ENCODE measurements around the gene SRRM2. TPM values are rescaled to one million over a fixed set of nuclear protein-coding genes. Genes with fewer than 3 reads are reported as not detected.

The SRRM2 gene
- total RNA-seq, 2 experiments from 2014 or later = 483 to 526 TPM

GRCh38 chr16:2745116-2745890, 7.1 kb upstream of the SRRM2 start:
- Mint-ChIP-seq H3K9me3 (no peaks in the 10 kb centered on the region), H3K36me3 (no peaks in the 10 kb centered on the region), H3K4me3 (no peak overlapping the region), H3K27me3 (no peaks in the 10 kb centered on the region), H3K4me1 (ENCODE audit: low read depth) (peaks cover 3% of the 10 kb centered on the region), H3K27ac (no peak overlapping the region)
- POLR2A ChIA-PET = no interaction called here
- CTCF ChIA-PET = no interaction called here
- intact Hi-C loops (cut with micrococcal nuclease) = no loop called here
- DNase-seq = no peak

GRCh38 chr16:2745961-2746360, 6.5 kb upstream of the SRRM2 start:
- ChIA-PET POLR2A (no interaction called here), CTCF (no interaction called here)
- intact Hi-C loops (cut with micrococcal nuclease) = no loop called here

GRCh38 chr16:2748757-2749455, 3.5 kb upstream of the SRRM2 start:
- no peak for DNase-seq
- no peaks in the 10 kb centered on the region for H3K27me3 Mint-ChIP-seq
- no peak overlapping the region for H3K27ac Mint-ChIP-seq
- CTCF ChIA-PET = no interaction called here
- no peaks in the 10 kb centered on the region for H3K9me3 Mint-ChIP-seq
- peaks cover 17% of the 10 kb centered on the region for H3K4me1 Mint-ChIP-seq (ENCODE audit: low read depth)
- POLR2A ChIA-PET = no interaction called here
- intact Hi-C loops (cut with micrococcal nuclease) = no loop called here
- H3K4me3 Mint-ChIP-seq = no peak overlapping the region
- H3K36me3 Mint-ChIP-seq = peaks cover 17% of the 10 kb centered on the region

More at GRCh38 chr16:2745961-2746360, 6.5 kb upstream of the SRRM2 start:
- Mint-ChIP-seq H3K27ac (no peak overlapping the region), H3K4me3 (no peak overlapping the region), H3K9me3 (no peaks in the 10 kb centered on the region), H3K4me1 (ENCODE audit: low read depth) (peaks cover 9% of the 10 kb centered on the region), H3K36me3 (peaks cover 4% of the 10 kb centered on the region), H3K27me3 (no peaks in the 10 kb centered on the region)
- DNase-seq = no peak

GRCh38 chr16:2749476-2749875, 3.0 kb upstream of the SRRM2 start:
- Mint-ChIP-seq H3K4me3 (no peak overlapping the region), H3K27ac (no peak overlapping the region), H3K27me3 (no peaks in the 10 kb centered on the region), H3K36me3 (peaks cover 22% of the 10 kb centered on the region), H3K9me3 (no peaks in the 10 kb centered on the region), H3K4me1 (ENCODE audit: low read depth) (peaks cover 23% of the 10 kb centered on the region)
- ChIA-PET CTCF (no interaction called here), POLR2A (no interaction called here)
- intact Hi-C loops (cut with micrococcal nuclease) = no loop called here
- DNase-seq = no peak

GRCh38 chr16:2749936-2750335, 2.5 kb upstream of the SRRM2 start:
- no peak overlapping the region for H3K27ac Mint-ChIP-seq
- H3K4me1 Mint-ChIP-seq (ENCODE audit: low read depth) = peaks cover 27% of the 10 kb centered on the region
- no peaks in the 10 kb centered on the region for H3K9me3 Mint-ChIP-seq
- ChIA-PET CTCF (no interaction called here), POLR2A (no interaction called here)
- intact Hi-C loops (cut with micrococcal nuclease) = no loop called here
- no peaks in the 10 kb centered on the region for H3K27me3 Mint-ChIP-seq
- H3K36me3 Mint-ChIP-seq = peaks cover 27% of the 10 kb centered on the region
- no peak for DNase-seq
- no peak overlapping the region for H3K4me3 Mint-ChIP-seq

GRCh38 chr16:2751577-2752034, 832 bp upstream of the SRRM2 start:
- peaks cover 42% of the 10 kb centered on the region for H3K4me1 Mint-ChIP-seq (ENCODE audit: low read depth)
- CTCF ChIA-PET = no interaction called here

GRCh38 chr16:2752850-2753732, 653 bp downstream of the SRRM2 start:
- peaks cover 48% of the 10 kb centered on the region for H3K4me1 Mint-ChIP-seq (ENCODE audit: low read depth)
- CTCF ChIA-PET = interaction anchor here (0.9 to 1.6 kb wide), 3 partner anchors 12 to 115 kb away, joined by 3 to 5 read pairs (median 3); no protein-coding TSS in a partner anchor
- POLR2A ChIA-PET = interaction anchor here (0.6 to 2.5 kb wide), 10 partner anchors 10 to 1440 kb away, joined by 3 to 19 read pairs (median 4); partner anchors contain the start of gene ELOB

More at GRCh38 chr16:2751577-2752034, 832 bp upstream of the SRRM2 start:
- Mint-ChIP-seq H3K36me3 (peaks cover 41% of the 10 kb centered on the region), H3K27ac (peak overlapping the region; percentile 99), H3K27me3 (no peaks in the 10 kb centered on the region), H3K9me3 (no peaks in the 10 kb centered on the region), H3K4me3 (peak overlapping the region; percentile 96)
- intact Hi-C loops (cut with micrococcal nuclease) = loop anchor here (1.0 to 2.0 kb wide), 3 partner anchors 26 to 117 kb away; partner anchors contain the start of gene ELOB
- no peak for DNase-seq
- POLR2A ChIA-PET = interaction anchor here (1.0 to 1.2 kb wide), 2 partner anchors 9 to 26 kb away, joined by 3 to 5 read pairs; no protein-coding TSS in a partner anchor

GRCh38 chr16:2753733-2754020, 1.2 kb downstream of the SRRM2 start:
- Mint-ChIP-seq H3K9me3 (no peaks in the 10 kb centered on the region), H3K27me3 (no peaks in the 10 kb centered on the region), H3K4me1 (ENCODE audit: low read depth) (peaks cover 51% of the 10 kb centered on the region), H3K36me3 (peaks cover 60% of the 10 kb centered on the region), H3K4me3 (peak overlapping the region; percentile 96), H3K27ac (peak overlapping the region; percentile 86)
- DNase-seq = no peak
- POLR2A ChIA-PET = interaction anchor here (0.7 to 2.5 kb wide), 7 partner anchors 10 to 151 kb away, joined by 3 to 19 read pairs (median 4); partner anchors contain the start of gene ELOB
- CTCF ChIA-PET = interaction anchor here (0.9 to 1.6 kb wide), 2 partner anchors 86 to 114 kb away, joined by 3 to 5 read pairs; no protein-coding TSS in a partner anchor
- intact Hi-C loops (cut with micrococcal nuclease) = loop anchor here (2.0 kb wide), 1 partner anchor 115 kb away; no protein-coding TSS in a partner anchor

More at GRCh38 chr16:2752850-2753732, 653 bp downstream of the SRRM2 start:
- Mint-ChIP-seq H3K4me3 (peak overlapping the region; percentile 96), H3K9me3 (no peaks in the 10 kb centered on the region), H3K27ac (peak overlapping the region; percentile 99), H3K36me3 (peaks cover 55% of the 10 kb centered on the region), H3K27me3 (no peaks in the 10 kb centered on the region)
- intact Hi-C loops (cut with micrococcal nuclease) = loop anchor here (1.0 to 2.0 kb wide), 3 partner anchors 24 to 116 kb away; partner anchors contain the start of gene ELOB
- DNase-seq = peak; percentile 82

GRCh38 chr16:2755158-2755557, 2.7 kb downstream of the SRRM2 start:
- peak overlapping the region; percentile 96 for H3K4me3 Mint-ChIP-seq
- peak overlapping the region; percentile 86 for H3K27ac Mint-ChIP-seq
- ChIA-PET POLR2A (no interaction called here), CTCF (no interaction called here)
- H3K36me3 Mint-ChIP-seq = peaks cover 74% of the 10 kb centered on the region
- intact Hi-C loops (cut with micrococcal nuclease) = no loop called here
- H3K4me1 Mint-ChIP-seq (ENCODE audit: low read depth) = peaks cover 57% of the 10 kb centered on the region
- H3K9me3 Mint-ChIP-seq = no peaks in the 10 kb centered on the region
- no peaks in the 10 kb centered on the region for H3K27me3 Mint-ChIP-seq
- no peak for DNase-seq

- Mint-ChIP-seq H3K4me1 (ENCODE audit: low read depth) (peaks cover 51% of the 10 kb centered on the region), H3K4me3 (no peak overlapping the region), H3K27me3 (no peaks in the 10 kb centered on the region), H3K36me3 (peaks cover 81% of the 10 kb centered on the region), H3K9me3 (no peaks in the 10 kb centered on the region), H3K27ac (no peak overlapping the region)
- CTCF ChIA-PET = interaction anchor here (1.0 to 1.5 kb wide), 2 partner anchors 15 to 111 kb away, joined by 3 to 4 read pairs; no protein-coding TSS in a partner anchor
- intact Hi-C loops (cut with micrococcal nuclease) = no loop called here
- no peak for DNase-seq
- POLR2A ChIA-PET = no interaction called here
Observed at GRCh38 chr16:2756288-2757015, 4.0 kb downstream of the SRRM2 start.

- CTCF ChIA-PET = interaction anchor here (1.0 to 1.5 kb wide), 2 partner anchors 15 to 110 kb away, joined by 3 to 4 read pairs; no protein-coding TSS in a partner anchor
- no peaks in the 10 kb centered on the region for H3K9me3 Mint-ChIP-seq
- H3K4me3 Mint-ChIP-seq = no peak overlapping the region
- no peaks in the 10 kb centered on the region for H3K27me3 Mint-ChIP-seq
- intact Hi-C loops (cut with micrococcal nuclease) = no loop called here
- peaks cover 89% of the 10 kb centered on the region for H3K36me3 Mint-ChIP-seq
- H3K4me1 Mint-ChIP-seq (ENCODE audit: low read depth) = peaks cover 48% of the 10 kb centered on the region
- POLR2A ChIA-PET = no interaction called here
- peak overlapping the region; percentile 10 for H3K27ac Mint-ChIP-seq
- no peak for DNase-seq
Observed at GRCh38 chr16:2757344-2757743, 4.9 kb downstream of the SRRM2 start.

Data from activated CD4-positive, alpha-beta memory T cell treated with anti-CD3 and anti-CD28 coated beads for 36 hours (primary cell).